ENCODE measurements around the gene CD300A.

CD300A gene

DNA sequence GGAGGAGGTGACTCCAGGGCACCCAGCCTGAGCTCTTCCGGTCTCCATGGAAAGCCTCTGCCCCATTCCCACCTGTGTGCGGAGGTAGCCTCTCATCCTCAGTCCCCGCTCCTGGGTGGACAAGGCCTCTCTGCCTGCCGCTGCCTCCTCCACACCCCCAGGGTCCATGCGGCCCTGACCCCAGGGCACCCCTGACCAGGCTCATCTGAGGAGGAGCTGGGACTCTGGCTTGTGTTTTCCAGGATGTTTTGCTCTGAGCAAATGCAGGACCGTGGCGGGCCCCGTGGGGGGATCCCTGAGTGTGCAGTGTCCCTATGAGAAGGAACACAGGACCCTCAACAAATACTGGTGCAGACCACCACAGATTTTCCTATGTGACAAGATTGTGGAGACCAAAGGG lies 6.9 kb downstream of the CD300A start:
- Histone ChIP-seq H3K4me2 (ENCODE audit: low read length) (no peak overlapping the region), H3K9ac (ENCODE audit: low read length) (no peak overlapping the region), H3K27me3 (ENCODE audit: low read depth, low read length) (peaks cover 8% of the 10 kb centered on the region; the same call in 1 of the 2 replicates), H3K79me2 (ENCODE audit: low read length) (no peaks in the 10 kb centered on the region), H3K4me1 (ENCODE audit: low read length) (peaks cover under 1% of the 10 kb centered on the region; the same call in 1 of the 2 replicates), H2AFZ (ENCODE audit: low read depth, low read length) (no peak overlapping the region), H3K36me3 (replicated peaks; ENCODE audit: low read depth, low read length) (no peaks in the 10 kb centered on the region), H3K27ac (ENCODE audit: low read length) (no peak overlapping the region), H4K20me1 (ENCODE audit: insufficient read depth, low read length) (no peaks in the 10 kb centered on the region), H3K4me3 (ENCODE audit: low read length) (no peak overlapping the region), H3K9me3 (ENCODE audit: insufficient read depth, low read length) (peaks cover 11% of the 10 kb centered on the region; the same call in 1 of the 2 replicates)
- TF ChIP-seq, protein P1, sequence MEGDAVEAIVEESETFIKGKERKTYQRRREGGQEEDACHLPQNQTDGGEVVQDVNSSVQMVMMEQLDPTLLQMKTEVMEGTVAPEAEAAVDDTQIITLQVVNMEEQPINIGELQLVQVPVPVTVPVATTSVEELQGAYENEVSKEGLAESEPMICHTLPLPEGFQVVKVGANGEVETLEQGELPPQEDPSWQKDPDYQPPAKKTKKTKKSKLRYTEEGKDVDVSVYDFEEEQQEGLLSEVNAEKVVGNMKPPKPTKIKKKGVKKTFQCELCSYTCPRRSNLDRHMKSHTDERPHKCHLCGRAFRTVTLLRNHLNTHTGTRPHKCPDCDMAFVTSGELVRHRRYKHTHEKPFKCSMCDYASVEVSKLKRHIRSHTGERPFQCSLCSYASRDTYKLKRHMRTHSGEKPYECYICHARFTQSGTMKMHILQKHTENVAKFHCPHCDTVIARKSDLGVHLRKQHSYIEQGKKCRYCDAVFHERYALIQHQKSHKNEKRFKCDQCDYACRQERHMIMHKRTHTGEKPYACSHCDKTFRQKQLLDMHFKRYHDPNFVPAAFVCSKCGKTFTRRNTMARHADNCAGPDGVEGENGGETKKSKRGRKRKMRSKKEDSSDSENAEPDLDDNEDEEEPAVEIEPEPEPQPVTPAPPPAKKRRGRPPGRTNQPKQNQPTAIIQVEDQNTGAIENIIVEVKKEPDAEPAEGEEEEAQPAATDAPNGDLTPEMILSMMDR (IDR thresholded peaks at IDR 0.05; ENCODE audit: low read depth, low read length), result no peak
- no peak for TF ChIP-seq EZH2phosphoT487 (IDR thresholded peaks at IDR 0.05; ENCODE audit: low read depth)

GRCh38 chr17:74474043-74474792 lies 7.8 kb downstream of the CD300A start:
- Histone ChIP-seq H3K4me3 (ENCODE audit: low read length) (no peak overlapping the region), H4K20me1 (ENCODE audit: insufficient read depth, low read length) (no peaks in the 10 kb centered on the region), H3K4me2 (ENCODE audit: low read length) (no peak overlapping the region), H3K27me3 (ENCODE audit: low read depth, low read length) (peaks cover 11% of the 10 kb centered on the region; the same call in 1 of the 2 replicates), H3K9me3 (ENCODE audit: insufficient read depth, low read length) (peaks cover 11% of the 10 kb centered on the region; the same call in 1 of the 2 replicates), H3K36me3 (replicated peaks; ENCODE audit: low read depth, low read length) (no peaks in the 10 kb centered on the region), H3K27ac (ENCODE audit: low read length) (no peak overlapping the region), H2AFZ (ENCODE audit: low read depth, low read length) (no peak overlapping the region), H3K9ac (ENCODE audit: low read length) (no peak overlapping the region), H3K79me2 (ENCODE audit: low read length) (no peaks in the 10 kb centered on the region), H3K4me1 (ENCODE audit: low read length) (peaks cover 9% of the 10 kb centered on the region; the same call in 1 of the 2 replicates)
- TF ChIP-seq, protein P1 (IDR thresholded peaks at IDR 0.05; ENCODE audit: low read depth, low read length), result no peak
- TF ChIP-seq EZH2phosphoT487 (IDR thresholded peaks at IDR 0.05; ENCODE audit: low read depth), result no peak

GRCh38 chr17:74475189-74475588 lies 8.8 kb downstream of the CD300A start:
- H2AFZ ChIP-seq (ENCODE audit: low read depth, low read length), result no peak overlapping the region
- peaks cover 9% of the 10 kb centered on the region; the same call in 1 of the 2 replicates for H3K4me1 ChIP-seq (ENCODE audit: low read length)
- H3K27me3 ChIP-seq (ENCODE audit: low read depth, low read length), result peaks cover 7% of the 10 kb centered on the region; the same call in 1 of the 2 replicates
- no peak overlapping the region for H3K27ac ChIP-seq (ENCODE audit: low read length)
- no peaks in the 10 kb centered on the region for H3K36me3 ChIP-seq (replicated peaks; ENCODE audit: low read depth, low read length)
- TF ChIP-seq, protein P1 (IDR thresholded peaks at IDR 0.05; ENCODE audit: low read depth, low read length), result no peak
- no peak for TF ChIP-seq EZH2phosphoT487 (IDR thresholded peaks at IDR 0.05; ENCODE audit: low read depth)
- no peaks in the 10 kb centered on the region for H4K20me1 ChIP-seq (ENCODE audit: insufficient read depth, low read length)
- no peak overlapping the region for H3K4me3 ChIP-seq (ENCODE audit: low read length)
- peaks cover 11% of the 10 kb centered on the region; the same call in 1 of the 2 replicates for H3K9me3 ChIP-seq (ENCODE audit: insufficient read depth, low read length)
- H3K4me2 ChIP-seq (ENCODE audit: low read length), result no peak overlapping the region
- H3K9ac ChIP-seq (ENCODE audit: low read length), result no peak overlapping the region
- no peaks in the 10 kb centered on the region for H3K79me2 ChIP-seq (ENCODE audit: low read length)

DNA sequence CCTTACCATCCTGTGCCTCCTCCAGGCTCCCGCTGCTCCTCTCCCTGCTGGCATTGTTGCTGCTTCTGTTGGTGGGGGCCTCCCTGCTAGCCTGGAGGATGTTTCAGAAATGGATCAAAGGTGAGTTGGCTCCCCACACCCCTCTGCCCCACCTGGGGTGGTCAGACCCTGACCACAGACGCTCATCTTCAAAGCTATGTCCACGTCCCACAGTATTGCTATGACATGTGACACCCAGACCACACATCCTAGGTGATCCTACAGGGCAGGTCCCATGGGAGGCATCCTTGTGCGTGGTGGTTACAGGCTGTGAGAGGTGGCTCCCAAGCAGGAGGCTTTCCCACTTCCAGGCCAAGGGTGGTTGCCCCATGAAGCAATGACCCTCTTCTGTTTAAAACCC lies 11.0 kb downstream of the CD300A start:
- H3K27me3 ChIP-seq (ENCODE audit: low read depth, low read length), result peaks cover 4% of the 10 kb centered on the region; the same call in 1 of the 2 replicates
- no peak overlapping the region for H2AFZ ChIP-seq (ENCODE audit: low read depth, low read length)
- no peaks in the 10 kb centered on the region for H3K79me2 ChIP-seq (ENCODE audit: low read length)
- H3K4me3 ChIP-seq (ENCODE audit: low read length), result no peak overlapping the region
- no peaks in the 10 kb centered on the region for H3K36me3 ChIP-seq (replicated peaks; ENCODE audit: low read depth, low read length)
- no peak overlapping the region for H3K4me2 ChIP-seq (ENCODE audit: low read length)
- no peaks in the 10 kb centered on the region for H4K20me1 ChIP-seq (ENCODE audit: insufficient read depth, low read length)
- no peak overlapping the region for H3K27ac ChIP-seq (ENCODE audit: low read length)
- no peak for TF ChIP-seq EZH2phosphoT487 (IDR thresholded peaks at IDR 0.05; ENCODE audit: low read depth)
- TF ChIP-seq, protein P1 (IDR thresholded peaks at IDR 0.05; ENCODE audit: low read depth, low read length), result no peak
- no peak overlapping the region for H3K9ac ChIP-seq (ENCODE audit: low read length)
- H3K9me3 ChIP-seq (ENCODE audit: insufficient read depth, low read length), result peaks cover 11% of the 10 kb centered on the region; the same call in 1 of the 2 replicates
- peaks cover 9% of the 10 kb centered on the region; the same call in 1 of the 2 replicates for H3K4me1 ChIP-seq (ENCODE audit: low read length)
